Endometrial microvascular endothelial cells (primary cell): ENCODE results near the gene PDGFC. TPM values are rescaled to one million over a fixed set of nuclear protein-coding genes. Genes with fewer than 3 reads are reported as not detected.

Source experiments
- in situ Hi-C: cut with HindIII; loops from 2 replicates; pipeline ENCODE4 v1.10.0; 2017; ENCODE audit warnings: low sequenced_read_pairs, low pct_unique_long_range_greater_than_20kb; ENCODE audit errors: inconsistent ontology term
- total RNA-seq: library from RNA; depleted of rRNA; stranded (reverse); fragments of >200 nt; gene quantifications from one replicate; pipeline ENCODE4 v1.2.3, GENCODE V29; 2015; ENCODE audit errors: inconsistent ontology term

Gene PDGFC
- total RNA-seq, 1 donor from 2014 or later: 23.4 TPM

DNA sequence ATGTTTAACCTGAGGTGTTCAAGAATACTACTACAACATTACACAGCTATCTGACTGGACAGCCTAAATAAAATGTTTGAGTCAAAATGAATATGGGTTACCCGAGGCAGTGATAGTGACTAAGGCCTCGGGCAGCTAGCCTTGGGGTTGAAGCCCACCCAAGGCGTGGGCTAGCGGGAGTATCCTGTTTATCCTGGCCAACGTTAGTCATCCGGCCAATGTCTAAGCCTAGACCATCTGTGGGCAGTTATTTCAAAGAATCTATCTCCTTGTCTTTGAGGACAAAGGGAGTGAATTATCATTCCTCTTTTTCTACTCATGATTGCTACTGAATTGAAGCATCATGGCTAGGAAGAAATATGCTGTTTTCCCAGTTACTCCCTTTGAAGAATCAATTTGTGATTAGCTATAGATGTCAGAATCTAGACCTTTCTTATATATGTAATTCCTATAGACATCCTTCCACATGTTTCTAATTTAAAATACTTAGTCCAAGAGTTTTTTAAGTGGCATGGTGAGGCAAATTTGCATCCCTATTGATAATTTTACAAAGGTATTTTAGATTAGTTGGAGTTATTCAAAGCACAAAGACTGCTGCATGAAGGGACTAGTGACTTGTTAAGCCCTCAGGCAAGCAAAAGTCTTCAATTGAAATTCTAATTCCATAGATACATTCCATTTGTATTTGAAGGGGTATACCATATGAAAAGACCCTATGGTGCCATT lies 6.0 kb upstream of the PDGFC start:
- in situ Hi-C loops: no loop called here

DNA sequence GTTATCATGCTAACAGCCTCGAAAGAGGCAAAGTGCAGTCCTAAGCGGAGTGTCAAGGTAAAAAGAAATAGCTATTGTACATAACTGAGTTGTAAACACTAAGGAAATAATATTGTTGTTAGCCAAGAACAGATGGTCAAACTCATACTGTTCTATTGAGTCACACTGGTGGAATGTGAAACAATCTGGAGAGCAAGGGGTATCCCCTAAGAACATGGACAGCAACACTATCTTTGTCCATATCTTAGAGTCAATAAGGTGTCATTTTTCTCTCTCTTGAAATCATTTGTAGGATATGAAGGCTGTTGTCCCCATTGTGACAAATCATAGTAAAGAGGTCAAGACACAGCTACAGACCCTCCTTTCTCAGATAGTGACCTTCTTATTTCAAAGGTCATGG lies 4.5 kb upstream of the PDGFC start:
- in situ Hi-C loops: no loop called here

- in situ Hi-C loops: no loop called here
These were observed 4.1 kb upstream of the PDGFC start for GRCh38 chr4:156975686-156976085.

DNA sequence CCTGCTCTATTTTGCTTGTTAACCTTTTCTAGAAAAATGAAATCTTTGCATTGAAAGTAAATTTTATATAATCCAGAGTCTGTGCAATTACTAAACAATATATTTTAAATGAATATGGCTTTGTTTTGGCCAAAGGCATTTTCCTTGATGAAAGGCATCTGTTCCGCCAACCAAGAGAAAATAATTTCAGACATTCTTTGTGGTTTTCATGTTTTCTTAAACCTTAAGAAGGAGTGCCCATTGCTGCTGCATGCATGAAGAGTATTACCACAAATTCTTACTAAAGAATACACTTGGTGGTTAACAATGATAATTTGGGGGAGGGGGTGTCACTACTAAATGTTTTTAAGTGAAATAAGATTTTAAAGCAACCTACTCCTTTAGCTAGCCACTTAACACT lies 2.7 kb upstream of the PDGFC start:
- in situ Hi-C loops: no loop called here

- in situ Hi-C loops: no loop called here
These were observed 898 bp upstream of the PDGFC start for GRCh38 chr4:156972379-156973015.

GRCh38 chr4:156971165-156971675 lies 379 bp downstream of the PDGFC start:
- in situ Hi-C loops: no loop called here

- in situ Hi-C loops: no loop called here
These were observed 966 bp downstream of the PDGFC start for GRCh38 chr4:156970501-156971164.

DNA sequence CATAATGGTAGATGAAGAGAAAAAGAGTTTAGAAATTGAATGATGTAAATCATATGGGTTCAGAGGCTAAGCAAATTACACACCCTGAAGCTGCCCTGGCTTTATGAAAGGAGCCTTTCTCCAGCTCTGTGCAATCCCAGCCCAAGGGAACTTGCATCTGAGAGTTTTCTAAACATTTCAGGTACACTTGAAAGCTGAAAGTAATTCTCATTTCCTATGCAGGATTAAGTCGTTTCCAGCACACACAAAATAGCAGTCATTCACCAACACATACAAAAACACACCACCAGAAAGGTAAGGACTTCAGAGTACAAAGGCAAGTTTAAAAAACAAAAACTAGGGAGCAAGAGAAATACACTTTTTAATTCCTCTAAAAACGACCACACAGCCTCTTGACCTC lies 1.7 kb downstream of the PDGFC start:
- in situ Hi-C loops: no loop called here

GRCh38 chr4:156969101-156969500 lies 2.5 kb downstream of the PDGFC start:
- in situ Hi-C loops: no loop called here

GRCh38 chr4:156968479-156968984 lies 3.1 kb downstream of the PDGFC start:
- in situ Hi-C loops: no loop called here

DNA sequence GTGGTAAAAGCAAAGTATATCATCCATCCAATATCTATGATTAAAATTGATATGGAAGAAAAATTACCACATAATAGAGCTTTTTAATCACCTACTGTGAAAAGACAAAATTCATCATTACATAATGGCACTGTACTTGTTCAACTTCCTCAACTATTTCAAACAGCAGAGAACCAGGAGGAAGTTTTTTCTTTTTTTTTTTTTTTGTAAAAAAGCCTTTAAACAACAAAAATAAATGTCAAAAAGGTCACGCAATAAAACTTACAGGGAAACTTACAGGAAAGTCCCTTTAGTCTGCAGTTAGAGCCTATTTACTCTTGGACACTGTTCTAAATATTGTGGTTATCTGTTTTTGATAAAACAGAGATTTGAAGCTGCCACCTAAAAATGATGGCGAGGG lies 4.8 kb downstream of the PDGFC start:
- in situ Hi-C loops: no loop called here

GRCh38 chr4:156963419-156963818 lies 8.2 kb downstream of the PDGFC start:
- in situ Hi-C loops: no loop called here

- in situ Hi-C loops: no loop called here
These were observed 9.0 kb downstream of the PDGFC start for GRCh38 chr4:156962528-156962974.

DNA sequence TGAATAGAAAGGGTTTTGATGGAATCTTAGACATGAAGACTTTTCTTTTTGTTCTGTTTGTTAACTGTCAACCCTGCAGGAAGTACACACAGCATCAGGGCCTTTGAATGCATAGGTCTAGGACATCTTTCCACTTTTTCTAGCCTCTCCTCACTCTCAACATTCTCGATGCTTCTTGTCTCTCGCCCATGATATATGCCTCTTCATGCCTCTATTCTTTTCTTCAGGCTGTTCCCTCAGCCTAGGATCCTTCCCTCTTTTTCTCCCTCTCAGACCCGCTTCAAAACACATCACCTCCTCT lies 9.6 kb downstream of the PDGFC start:
- in situ Hi-C loops: no loop called here

DNA sequence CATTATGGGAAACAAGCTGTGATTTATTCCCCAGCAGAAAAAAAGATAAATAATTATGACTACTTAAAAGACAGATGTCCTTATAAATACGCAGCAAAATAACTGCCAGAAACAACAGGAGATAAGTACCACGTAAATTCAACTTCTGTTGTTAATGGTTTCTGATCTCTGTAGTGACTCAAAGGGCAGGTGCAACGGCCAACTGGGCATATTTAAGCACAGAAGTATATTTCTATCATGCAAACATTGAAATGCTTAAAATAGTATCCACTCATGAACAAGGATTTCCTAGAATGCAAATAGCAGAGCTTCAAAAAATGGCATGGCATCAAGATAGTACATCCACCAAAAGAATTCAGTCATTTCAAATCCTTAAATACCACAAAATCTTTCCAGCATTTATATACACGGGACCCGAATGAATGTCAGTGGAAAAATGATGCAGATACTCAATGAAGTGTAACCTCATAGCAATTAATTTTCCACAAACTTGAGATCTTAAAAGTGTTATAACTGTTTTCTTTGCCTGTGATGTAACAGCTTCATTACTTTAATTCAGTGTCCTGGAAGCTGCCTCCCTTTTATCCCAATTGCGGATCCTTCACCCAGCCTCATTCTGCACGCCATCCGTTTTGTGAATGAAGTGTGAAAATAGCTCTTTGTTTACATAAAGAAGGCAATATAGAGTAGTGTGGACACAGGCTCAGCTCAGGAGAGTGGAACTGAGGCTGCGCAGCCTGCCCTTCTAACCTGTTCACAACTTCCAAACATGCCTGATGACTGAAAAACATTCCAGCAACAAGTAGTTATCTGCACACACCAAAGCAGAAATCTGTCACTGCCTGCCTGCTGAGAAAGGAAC lies 10.2 kb downstream of the PDGFC start:
- in situ Hi-C loops: no loop called here

DNA sequence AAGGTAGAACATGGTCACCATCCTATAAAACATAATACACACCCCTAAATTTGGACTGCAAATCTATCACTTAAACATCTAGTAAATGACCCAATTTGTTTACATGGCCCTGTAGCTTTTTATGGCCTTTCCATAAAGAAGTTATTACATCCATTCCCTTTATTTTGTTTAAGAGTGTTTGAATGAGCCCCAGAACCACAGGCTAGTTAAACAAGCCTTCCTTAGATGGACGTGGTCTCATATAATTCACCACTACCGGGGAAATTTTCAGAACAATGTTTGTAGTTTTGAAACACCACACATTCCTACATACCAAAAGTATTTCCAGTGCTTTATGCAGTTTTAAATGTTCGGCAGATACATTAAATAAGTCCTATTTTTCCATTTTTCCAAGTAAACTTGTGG lies 12.3 kb downstream of the PDGFC start:
- in situ Hi-C loops: no loop called here

GRCh38 chr4:156958276-156959074 lies 13.1 kb downstream of the PDGFC start:
- in situ Hi-C loops: no loop called here

- in situ Hi-C loops: no loop called here
These were observed 14.0 kb downstream of the PDGFC start for GRCh38 chr4:156957556-156957955.
